HG03575 (cell line): ENCODE results near the gene BANF1.
A peak's percentile ranks its signal among the peaks of the same experiment; 100 is the strongest.

Source experiments
- ATAC-seq: cut with Tn5 transposase; IDR thresholded peaks from one replicate; pipeline ENCODE4 v1.9.1; 2021; ENCODE audit not compliant: unreplicated experiment, insufficient number of reproducible peaks, low FRiP score; ENCODE audit errors: extremely low read depth

Gene BANF1

DNA sequence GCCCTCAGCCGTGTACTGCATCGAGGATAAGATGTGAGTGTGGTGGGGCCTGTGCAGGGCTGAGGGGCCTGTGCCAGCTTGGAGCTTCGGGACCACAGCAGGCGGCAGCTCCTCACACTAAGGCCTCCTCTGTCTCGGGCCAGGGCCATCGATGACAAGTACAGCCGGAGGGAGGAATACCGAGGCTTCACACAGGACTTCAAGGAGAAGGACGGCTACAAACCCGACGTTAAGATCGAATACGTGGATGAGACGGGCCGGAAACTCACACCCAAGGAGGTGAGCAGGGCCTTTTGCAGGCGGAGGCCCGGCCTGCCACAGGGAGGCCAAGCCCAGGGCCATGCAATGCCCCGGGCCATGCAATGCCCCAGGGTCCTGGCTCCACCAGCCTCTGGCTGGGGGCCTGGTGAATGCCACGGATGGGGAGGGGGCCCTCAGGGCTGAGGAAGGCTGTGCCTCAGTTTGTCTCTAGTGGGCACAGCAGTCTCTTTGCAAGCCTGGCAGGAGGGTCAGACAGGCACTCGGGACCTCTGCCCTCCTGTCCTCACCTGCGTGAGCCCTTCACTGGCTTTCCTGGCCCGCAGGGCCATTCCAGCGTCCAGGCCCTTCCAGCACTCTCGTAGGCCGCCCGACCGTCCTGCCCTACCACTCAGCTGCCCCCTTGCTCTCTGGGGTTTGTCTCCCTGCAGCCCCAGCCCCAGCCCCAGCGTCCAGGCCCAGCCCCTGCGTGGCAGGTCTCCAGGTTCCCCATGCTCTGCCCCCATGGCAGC, 24.5 kb upstream of the BANF1 start:
- no peak for ATAC-seq

- ATAC-seq = no peak
These were observed 23.7 kb upstream of the BANF1 start for GRCh38 chr11:65978391-65979238.

- no peak for ATAC-seq
These were observed 23.0 kb upstream of the BANF1 start for GRCh38 chr11:65979261-65979759.

- ATAC-seq = no peak
These were observed 21.1 kb upstream of the BANF1 start for GRCh38 chr11:65981101-65981740.

DNA sequence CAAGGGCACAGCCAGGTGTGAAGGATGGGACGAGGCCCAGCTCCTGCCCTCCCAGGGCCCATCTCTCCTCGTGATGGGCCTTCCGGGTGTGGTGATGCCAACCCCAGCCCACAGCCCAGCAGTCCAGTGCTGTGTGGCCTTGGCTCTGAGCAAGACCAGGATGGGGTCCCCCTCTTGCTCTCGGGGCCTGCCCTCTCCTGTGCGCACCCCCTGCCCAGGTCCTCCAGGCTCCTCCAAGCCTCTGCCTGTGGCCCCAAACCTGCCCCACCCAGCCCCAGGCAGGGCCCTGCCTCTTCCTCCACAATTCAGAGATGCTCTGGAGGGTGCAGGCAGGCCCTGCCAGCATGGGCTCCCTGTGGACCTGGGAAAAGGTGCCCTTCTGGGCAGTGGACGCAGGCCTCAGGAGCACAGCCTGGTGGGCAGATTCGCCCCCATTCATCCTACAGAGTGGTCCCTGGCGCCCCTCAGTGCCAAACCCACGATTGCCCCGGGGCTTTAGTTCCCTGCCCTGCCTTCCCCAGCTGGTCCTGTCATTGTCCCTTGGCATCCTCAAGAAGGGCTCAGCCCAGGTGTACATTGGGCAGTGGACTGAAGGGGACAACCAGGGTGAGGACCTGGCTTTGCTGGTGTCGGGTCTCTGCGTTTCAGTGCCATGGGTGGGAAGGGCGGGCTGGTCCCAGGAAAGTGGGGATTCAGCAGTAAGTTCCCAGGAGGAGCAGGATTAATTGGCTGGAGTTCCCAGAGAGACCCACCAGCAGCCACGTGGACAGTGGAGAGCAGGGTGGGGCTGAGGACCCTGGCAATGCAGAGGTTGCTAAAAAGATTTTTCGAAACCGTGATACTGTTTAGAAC, 20.1 kb upstream of the BANF1 start:
- no peak for ATAC-seq

DNA sequence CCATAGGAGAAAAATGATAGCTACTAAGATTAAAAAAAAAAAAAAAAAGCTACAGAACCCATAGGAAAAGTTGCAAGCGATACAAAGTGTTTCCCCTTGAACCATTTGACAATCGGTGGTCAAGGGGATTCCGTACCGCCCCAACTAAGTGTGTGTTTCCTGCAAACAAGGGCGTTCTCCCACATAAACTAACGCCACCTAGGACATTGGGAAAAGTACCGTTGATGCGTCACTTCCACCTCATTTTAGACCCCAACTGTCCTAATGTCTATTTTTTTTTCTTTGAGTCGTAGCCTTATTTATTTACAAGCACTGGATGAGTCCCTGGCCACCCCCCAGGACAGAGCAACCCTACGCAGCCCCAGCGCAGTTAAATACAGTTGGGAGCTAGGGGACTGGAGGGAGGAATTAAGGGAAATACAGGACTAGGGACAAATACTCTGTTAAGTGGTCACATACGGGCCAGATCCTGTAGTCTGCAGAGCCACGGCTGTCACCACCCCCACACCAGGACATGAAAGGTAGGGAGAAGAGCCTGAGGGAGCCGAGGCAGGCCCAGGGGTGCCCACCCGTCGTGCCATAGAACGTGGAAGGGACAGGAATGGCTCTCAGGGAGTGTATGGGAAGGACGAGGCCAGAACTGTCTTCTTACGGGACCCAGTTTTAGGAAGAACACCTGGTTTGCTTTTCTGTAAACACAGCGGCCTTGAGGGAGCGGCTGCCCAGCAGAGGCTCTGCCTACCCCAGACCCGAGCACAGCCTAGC, 19.3 kb upstream of the BANF1 start:
- ATAC-seq = no peak

- no peak for ATAC-seq
These were observed 18.7 kb upstream of the BANF1 start for GRCh38 chr11:65983589-65983987.

DNA sequence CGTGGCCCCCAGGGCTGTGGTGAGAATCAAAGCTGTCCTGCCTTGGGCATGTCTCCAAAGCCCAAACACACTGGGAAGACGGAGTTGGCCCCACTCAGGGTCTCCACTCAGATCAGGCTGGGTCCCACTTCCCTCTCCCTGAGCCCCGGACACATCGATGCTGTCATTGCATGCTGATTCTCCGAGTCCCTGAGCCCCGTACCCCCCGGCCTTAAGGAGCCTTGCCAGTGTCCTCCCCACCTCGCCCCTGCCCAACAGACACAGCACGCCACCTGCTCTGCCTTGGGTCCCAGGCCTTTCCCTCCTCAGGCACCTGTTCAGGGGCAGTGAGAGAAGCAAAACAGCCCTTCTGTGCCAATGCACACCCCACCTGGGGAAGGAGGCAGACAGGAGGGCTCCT, 15.0 kb upstream of the BANF1 start:
- no peak for ATAC-seq

DNA sequence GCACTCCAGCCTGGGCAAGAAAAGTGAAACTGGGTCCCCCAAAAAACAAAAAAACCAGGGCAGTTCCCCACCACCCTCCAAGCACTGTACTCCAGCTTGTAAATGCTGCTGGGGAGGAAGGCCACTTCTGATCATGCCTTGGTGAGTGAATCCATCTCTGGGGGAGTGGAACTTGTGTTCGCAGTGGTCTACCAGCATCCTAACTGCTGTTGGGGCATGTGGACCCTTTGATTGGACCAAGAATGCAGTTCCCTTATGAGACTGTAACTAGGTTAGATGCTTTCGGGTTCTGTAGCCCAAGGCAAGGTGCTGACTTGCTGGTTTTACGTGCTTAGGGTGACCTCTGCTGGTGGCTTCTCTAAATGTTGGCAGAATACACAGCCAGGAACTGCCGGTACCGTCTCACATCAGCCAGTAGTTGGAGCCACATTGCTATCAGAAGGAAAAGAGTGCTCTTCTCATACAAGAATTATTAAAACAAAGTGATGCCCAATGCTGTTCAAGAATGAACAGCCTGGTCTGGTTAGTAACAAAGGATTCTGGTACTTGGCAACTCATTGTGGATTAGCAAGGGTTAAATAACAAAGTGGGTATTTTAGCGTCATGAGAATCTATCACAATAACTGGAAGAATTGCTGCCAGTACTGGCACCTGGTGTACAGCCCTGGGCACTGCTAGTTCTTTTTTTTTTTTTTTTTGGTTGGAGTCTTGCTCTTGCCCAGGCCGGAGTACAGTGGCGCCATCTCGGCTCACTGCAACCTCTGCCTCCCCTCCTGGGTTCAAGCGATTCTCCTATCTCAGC, 13.3 kb upstream of the BANF1 start:
- ATAC-seq = peak; percentile 72

GRCh38 chr11:65992056-65992455, 10.2 kb upstream of the BANF1 start:
- no peak for ATAC-seq

- no peak for ATAC-seq
These were observed 5.0 kb upstream of the BANF1 start for GRCh38 chr11:65997286-65997685.

- no peak for ATAC-seq
These were observed 434 bp downstream of the BANF1 start for GRCh38 chr11:66002648-66003225.

GRCh38 chr11:66003291-66003690, 988 bp downstream of the BANF1 start:
- ATAC-seq = no peak

DNA sequence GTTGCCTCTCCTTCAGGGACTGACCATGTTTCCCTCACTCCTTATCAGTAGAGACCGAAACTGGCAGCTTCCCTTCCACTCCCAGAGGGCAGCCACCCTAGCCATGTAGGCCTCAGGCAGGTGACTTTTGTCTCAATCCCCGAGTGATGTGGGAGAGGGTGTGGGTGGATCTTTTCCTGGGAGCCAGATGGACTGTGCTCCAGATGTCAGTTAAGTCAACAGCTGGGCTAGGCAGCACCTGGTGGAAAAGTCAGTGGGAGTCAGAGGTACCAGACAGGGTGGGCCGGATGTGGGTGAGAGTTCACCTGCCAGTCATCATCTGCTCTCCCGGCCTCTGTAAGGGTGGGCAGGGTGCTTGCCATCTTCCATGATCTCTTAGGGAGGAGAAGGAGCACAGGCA, 1.9 kb downstream of the BANF1 start:
- no peak for ATAC-seq

- no peak for ATAC-seq
These were observed 4.0 kb downstream of the BANF1 start for GRCh38 chr11:66006134-66006890.

GRCh38 chr11:66006891-66007176, 4.5 kb downstream of the BANF1 start:
- ATAC-seq = no peak

GRCh38 chr11:66007201-66007634, 4.9 kb downstream of the BANF1 start:
- ATAC-seq = no peak
